ENCODE data around the gene SOAT1. TPM values are rescaled to one million over a fixed set of nuclear protein-coding genes. Genes with fewer than 3 reads are reported as not detected.
"Not testable (repeated sequence)": the region's sequence is repeated elsewhere in the genome, so short reads cannot be mapped to it uniquely, and the experiment has no call there.

The SOAT1 gene
- total RNA-seq, 1 donor from 2014 or later, result 6.1 TPM

DNA sequence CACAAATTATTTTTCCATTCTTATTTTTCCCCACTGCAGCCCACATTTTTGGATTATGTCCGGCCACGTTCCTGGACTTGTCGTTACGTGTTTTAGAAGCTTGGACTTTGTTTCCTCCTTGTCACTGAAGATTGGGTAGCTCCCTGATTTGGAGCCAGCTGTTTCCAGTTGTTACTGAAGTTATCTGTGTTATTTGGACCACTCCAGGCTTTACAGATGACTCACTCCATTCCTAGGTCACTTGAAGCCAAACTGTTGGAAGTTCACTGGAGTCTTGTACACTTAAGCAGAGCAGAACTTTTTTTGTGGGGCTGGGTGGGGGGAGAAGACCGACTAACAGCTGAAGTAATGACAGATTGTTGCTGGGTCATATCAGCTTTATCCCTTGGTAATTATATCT, 59.9 kb downstream of the SOAT1 start:
- ATAC-seq, result no peak

GRCh38 chr1:179361631-179362030, 68.0 kb downstream of the SOAT1 start:
- ATAC-seq, result not testable (repeated sequence)

GRCh38 chr1:179365342-179366092, 71.9 kb downstream of the SOAT1 start, which contains the start of gene AXDND1:
Gene AXDND1 (plus strand): TSS chr1:179365971. CDS start chr1:179366510, 539 bp downstream.
- peak; percentile 95 for ATAC-seq

GRCh38 chr1:179366093-179366800, 72.7 kb downstream of the SOAT1 start:
- ATAC-seq, result peak; percentile 14

GRCh38 chr1:179369751-179370341, 76.2 kb downstream of the SOAT1 start:
- peak; percentile 70 for ATAC-seq

- no peak for ATAC-seq
Observed at GRCh38 chr1:179372160-179372559, 78.6 kb downstream of the SOAT1 start.

GRCh38 chr1:179376223-179376622, 82.6 kb downstream of the SOAT1 start:
- ATAC-seq, result no peak

DNA sequence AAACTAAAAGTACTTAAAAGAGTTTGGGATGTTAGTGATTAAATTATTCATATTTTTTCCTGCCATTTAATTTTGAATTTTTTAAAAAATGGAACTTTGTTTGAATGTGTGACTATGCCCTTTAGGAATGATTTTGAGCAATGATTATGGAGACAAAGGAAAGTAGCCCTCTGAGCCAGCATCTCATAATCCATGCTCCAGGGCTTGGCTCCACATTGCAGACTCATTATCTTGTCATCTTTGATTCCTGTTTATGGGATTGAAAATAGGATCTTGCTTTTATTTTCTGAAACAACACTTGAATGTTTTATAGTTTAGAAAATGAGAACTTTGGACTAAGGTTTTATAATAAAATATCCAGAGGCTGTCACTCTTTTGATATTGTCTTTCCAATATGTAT, 86.7 kb downstream of the SOAT1 start:
- ATAC-seq, result no peak

DNA sequence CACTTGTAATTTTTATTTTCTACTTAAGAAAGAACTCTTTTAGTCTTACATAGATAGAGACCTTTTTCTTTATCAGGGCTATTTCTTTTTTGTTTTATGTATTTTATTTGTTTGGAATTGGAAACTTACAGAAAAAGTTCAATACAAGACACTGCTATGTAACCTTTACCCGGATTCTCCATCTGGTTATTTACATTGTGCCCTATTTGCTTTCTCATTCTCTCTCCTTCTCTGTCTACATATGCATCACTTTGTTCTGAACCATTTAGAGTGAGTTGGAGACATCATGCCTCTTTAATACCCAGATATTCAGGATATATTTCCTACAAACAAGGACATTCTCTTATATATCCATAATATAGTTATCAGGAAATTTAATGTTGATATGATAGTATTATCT, 90.4 kb downstream of the SOAT1 start:
- no peak for ATAC-seq

- no peak for ATAC-seq
Observed at GRCh38 chr1:179385510-179385909, 91.9 kb downstream of the SOAT1 start.

- ATAC-seq, result no peak
Observed at GRCh38 chr1:179393721-179394120, 100.1 kb downstream of the SOAT1 start.

DNA sequence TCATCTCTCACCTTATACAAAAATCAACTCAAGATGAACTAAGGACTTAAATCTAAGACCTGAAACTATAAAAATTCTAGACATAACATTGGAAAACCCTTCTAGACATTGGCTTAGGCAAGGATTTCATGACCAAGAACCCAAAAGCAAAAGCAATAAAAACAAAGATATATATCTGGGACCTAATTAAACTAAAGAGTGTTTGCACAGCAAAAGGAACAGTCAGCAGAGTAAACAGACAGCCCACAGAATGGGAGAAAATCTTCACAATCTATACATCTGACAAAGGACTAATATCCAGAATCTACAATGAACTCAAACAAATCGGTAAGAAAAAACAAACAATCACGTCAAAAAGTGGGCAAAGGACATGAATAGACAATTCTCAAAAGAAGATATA, 105.8 kb downstream of the SOAT1 start:
- ATAC-seq, result not testable (repeated sequence)

Other genes starting within 250 kb of the SOAT1 start
- 13.4 TPM for gene TOR3A, start 211.7 kb upstream of the SOAT1 start, total RNA-seq
- 6.2 TPM for gene ABL2, start 64.1 kb upstream of the SOAT1 start, total RNA-seq
- gene AXDND1, start 72.2 kb downstream of the SOAT1 start, total RNA-seq, result not detected